Occipital lobe (tissue), 2 donors: ENCODE data around the gene QRICH1. TPM values are rescaled to one million over a fixed set of nuclear protein-coding genes. Genes with fewer than 3 reads are reported as not detected.
"Not testable (repeated sequence)": the region's sequence is repeated elsewhere in the genome, so short reads cannot be mapped to it uniquely, and the experiment has no call there.

Source experiments
- DNase-seq: peaks from one replicate; lab custom pipeline; 2025; lab: John Stamatoyannopoulos, UW
- total RNA-seq: library from RNA; depleted of rRNA; stranded (reverse); fragments of >200 nt; gene quantifications from one replicate; pipeline ENCODE4 v1.2.3, GENCODE V29; 2014

QRICH1 gene
- total RNA-seq, 1 donor from 2014 or later: 113 TPM

GRCh38 chr3:49017971-49018706 lies 75.7 kb downstream of the QRICH1 start, which contains the start of gene DALRD3:
Gene DALRD3, minus strand, starts transcription at chr3:49018580. Its CDS starts 16 bp downstream, at chr3:49018564.
- peak; percentile 63 for DNase-seq

GRCh38 chr3:49017229-49017970 lies 76.5 kb downstream of the QRICH1 start:
- DNase-seq: no peak

DNA sequence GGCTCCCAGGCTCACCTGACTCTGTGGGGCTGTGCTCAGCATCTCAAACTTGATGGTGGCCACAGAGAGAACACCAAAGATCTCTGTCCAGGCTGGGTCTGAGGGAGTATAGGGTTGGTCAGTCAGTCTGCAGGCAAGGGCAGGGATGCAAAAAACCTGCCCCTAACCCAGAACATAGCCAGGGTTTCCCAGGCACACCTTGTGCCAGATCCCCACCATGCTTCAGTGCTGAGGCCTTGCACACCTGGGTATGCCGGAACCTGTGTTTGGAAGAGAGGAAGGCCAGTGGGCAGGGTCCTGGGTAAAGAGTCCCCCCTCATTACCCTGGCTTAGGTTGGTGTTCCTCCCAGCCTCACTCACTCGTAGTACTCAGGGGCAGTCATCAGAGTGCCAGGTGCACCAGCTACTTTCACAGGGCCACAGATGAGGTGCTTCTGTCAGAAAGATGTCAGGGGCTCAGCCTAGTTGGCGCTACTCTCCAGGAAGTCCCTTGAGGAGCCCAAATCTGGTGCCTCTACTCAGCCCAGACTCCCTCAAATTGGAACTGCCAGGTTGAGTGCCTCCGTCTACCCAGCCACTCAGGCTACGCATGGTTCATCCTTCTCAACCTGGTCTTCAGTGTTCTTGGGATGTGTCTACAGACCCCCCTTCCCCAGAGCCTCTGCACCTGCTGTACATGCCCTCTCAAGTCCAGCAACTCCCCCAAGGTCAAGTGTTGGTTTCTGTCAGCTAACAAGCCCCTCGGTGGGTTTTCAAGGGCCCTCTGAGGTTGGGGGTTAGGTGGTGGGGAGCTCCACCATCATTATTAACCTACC lies 77.2 kb downstream of the QRICH1 start:
- DNase-seq: no peak

GRCh38 chr3:49015765-49016164 lies 78.1 kb downstream of the QRICH1 start:
- no peak for DNase-seq

DNA sequence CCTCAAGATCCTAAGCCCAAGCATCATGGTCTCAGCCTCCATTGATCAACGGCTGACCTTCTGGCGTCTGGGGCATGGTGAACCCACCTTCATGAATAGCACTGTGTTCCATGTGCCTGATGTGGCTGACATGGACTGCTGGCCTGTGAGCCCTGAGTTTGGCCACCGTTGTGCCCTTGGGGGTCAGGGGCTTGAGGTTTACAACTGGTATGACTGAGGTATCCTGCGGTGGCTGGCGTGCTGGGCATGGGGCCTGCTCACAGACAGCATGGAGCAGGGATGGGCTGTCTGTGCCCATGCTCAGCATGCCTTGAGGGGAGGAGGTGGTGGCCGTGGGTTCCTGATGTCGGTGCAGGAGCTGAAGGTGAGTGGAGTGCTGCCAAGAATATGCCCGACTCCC lies 78.8 kb downstream of the QRICH1 start:
- no peak for DNase-seq

DNA sequence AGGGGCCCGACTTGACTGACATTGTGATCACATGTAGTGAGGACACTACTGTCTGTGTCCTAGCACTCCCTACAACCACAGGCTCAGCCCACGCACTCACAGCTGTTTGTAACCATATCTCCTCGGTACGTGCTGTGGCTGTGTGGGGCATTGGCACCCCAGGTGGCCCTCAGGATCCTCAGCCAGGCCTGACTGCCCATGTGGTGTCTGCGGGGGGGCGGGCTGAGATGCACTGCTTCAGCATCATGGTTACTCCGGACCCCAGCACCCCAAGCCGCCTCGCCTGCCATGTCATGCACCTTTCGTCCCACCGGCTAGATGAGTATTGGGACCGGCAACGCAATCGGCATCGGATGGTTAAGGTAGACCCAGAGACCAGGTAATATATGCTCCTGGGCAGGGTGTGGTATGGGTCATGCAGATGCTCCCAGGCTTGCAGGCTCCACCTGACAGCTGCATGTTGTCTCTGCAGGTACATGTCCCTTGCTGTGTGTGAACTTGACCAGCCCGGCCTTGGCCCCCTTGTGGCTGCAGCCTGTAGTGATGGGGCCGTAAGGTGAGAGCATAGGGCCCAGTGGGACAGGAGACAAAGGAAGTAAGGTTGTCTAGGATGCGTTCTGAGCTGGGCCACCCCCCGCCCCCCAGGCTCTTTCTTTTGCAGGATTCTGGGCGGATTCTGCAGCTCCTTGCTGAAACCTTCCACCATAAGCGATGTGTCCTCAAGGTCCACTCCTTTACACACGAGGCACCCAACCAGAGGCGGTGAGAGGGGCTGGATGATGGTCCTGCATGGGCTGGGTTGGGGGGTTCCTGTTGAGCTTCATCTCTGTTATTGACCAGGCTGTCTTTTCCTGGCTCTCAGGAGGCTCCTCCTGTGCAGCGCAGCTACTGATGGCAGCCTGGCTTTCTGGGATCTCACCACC lies 79.9 kb downstream of the QRICH1 start:
- DNase-seq: no peak

GRCh38 chr3:49013113-49013737 lies 80.6 kb downstream of the QRICH1 start:
- no peak for DNase-seq

DNA sequence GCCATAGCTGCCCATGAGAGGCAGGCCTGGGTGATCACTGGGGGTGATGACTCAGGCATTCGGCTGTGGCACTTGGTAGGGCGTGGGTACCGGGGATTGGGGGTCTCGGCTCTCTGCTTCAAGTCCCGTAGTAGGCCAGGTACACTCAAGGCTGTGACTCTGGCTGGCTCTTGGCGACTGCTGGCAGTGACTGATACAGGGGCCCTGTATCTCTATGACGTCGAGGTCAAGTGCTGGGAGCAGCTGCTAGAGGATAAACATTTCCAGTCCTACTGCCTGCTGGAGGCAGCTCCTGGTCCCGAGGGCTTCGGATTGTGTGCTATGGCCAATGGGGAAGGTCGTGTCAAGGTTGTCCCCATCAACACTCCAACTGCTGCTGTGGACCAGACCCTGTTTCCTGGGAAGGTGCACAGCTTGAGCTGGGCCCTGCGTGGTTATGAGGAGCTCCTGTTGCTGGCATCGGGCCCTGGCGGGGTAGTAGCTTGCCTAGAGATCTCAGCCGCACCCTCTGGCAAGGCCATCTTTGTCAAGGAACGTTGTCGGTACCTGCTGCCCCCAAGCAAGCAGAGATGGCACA lies 81.3 kb downstream of the QRICH1 start:
- no peak for DNase-seq

- no peak for DNase-seq
Observed at GRCh38 chr3:49009396-49009795, 84.5 kb downstream of the QRICH1 start.

DNA sequence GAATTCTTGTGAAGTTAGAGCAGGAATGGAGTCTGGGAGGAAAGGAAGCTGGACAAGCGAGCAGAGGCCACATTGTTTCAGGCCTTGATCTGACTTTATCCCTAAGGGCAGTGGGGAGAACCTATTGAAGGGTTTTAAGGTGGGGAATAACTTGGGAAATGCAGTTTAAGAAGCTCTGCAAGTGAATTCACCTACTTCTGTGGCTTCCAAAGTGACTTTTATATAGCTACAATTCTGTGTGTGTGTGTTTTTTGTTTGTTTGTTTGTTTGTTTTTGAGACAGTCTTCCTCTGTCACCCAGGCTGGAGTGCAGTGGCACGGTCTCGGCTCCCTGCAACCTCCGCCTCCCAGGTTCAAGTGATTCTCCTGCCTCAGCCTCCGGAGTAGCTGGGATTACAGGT lies 85.2 kb downstream of the QRICH1 start:
- not testable (repeated sequence) for DNase-seq

DNA sequence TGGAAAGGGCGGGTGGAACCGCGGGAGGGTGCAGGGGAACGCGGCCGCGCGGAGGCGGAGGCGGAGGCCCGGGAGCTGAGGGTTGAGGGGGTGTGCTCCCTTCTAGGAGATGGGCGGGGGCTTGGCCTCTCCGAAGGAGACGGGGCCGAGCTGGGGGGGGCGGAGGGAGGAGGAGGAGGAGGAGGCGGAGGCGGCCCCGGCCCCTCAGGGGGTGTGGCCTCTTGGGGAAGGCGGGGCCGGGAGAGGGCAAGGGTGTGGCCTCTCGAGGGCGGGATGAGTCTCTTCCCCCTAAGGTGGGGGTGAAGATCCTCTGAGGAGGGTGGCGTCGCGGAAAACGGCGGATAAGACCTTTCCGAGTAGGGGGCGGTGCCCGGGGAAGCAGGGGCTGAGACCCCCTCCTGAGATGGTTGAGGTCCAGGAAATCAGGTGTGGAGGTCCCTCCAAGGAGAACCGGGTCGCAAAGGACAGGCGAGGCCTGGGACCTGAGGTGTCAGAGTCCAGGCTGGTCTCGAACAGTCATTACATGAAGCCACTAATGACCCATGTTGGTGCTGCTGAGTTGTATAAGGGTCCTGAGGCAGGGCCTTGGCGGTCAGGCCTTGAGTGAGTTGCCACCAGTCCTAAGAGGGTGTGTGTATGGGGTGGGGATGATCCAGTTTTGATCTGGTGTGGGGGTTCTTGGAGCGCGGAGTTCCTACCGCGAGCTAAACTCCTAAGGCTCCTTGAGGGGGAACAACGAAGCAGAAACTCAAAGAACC lies 85.9 kb downstream of the QRICH1 start:
- peak; percentile 67 for DNase-seq

DNA sequence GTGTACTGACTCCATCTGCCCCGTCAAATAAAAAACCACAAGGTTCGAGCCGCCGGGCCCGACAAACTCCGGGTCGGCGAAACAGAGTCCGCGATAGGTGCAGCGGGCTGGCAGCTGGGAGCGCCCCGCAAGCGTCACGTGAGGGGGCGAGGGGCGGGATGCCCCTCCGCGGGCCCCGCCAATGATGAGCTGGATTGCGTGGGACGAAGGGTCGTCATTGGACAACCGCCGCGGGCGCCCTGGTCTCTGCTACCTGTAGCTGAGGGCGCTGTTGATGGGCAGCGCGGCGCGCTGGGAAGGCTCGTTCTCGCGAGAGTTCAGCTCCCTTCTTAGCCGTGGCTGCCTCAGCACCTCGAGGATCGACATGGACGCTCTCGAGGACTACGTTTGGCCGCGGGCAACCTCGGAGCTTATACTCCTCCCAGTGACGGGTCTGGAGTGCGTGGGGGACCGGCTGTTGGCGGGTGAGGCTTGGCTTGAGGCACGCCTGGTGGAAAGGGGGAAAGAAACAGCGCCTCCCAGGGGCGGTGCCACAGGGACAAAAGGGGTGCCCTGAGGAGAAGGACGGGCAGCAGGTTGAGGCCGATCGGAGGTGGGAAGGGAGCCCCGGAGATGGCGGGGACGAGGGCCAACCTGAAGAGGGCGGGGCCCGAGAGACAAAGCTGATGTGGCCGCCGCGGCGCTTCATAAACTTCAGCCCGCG lies 86.7 kb downstream of the QRICH1 start, which contains the start of gene WDR6:
TSS of gene WDR6 (plus strand) at position 324 of the 703 bp plus-strand sequence. CDS start at position 365, 41 bp downstream.
- DNase-seq: peak; percentile 90

DNA sequence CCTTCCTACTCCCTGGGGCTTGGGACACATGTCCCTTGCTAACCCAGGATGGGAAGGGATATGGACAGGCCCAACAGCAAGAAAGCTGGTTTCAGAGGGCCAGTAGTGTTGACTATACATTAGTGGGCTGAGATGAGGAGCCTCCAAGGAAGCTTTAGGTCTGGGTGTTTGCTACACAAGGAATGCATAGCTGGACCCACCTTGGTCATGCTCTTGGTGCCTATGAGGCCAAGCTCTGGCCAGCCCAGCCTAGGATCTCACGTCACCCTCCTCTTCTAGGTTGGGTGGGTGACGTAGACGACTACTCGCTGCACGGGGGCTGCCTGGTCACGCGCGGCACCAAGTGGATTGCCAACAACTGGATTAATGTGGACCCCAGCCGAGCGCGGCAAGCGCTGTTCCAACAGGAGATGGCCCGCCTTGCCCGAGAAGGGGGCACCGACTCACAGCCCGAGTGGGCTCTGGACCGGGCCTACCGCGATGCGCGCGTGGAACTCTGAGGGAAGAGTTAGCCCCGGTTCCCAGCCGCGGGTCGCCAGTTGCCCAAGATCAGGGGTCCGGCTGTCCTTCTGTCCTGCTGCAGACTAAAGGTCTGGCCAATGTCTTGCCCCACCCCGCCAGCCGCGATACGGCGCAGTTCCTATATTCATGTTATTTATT lies 87.3 kb downstream of the QRICH1 start:
- DNase-seq: no peak

DNA sequence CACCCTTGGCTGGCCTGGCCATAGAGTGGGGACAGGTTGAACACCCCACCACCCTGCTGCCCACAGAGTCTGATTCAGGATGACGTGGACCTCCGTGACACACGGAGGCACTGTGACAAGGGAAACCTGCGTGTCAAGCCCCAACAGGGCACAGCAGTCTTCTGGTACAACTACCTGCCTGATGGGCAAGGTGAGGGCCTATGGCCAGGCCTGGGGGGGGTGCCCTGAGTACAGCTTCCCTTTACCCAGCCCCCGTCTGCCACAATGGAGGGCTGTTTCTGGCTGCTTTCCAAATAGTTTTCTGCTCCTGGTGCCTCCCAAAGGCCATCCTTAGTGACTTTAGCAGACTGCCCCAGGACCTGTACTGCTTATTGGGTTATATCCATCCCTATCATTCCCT lies 87.9 kb downstream of the QRICH1 start:
- DNase-seq: no peak

DNA sequence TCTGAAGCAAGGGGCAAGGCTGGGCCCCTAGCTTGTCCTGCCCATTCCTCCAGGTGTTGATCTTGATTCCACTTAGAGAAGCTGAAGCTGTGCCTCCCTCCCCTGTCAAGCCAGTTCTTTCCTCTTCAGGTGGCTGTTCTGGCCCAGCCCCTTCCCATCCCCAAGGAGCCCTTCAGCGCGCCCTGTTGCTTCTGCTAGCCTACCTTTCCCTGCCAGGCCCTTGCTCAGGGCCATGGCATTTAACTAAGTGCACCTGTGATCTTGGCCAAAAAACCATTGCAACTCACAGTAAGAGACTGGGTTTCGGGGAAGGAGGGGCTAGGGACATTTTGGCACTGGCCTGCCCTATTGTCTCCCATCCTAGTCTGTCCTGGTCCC lies 88.6 kb downstream of the QRICH1 start:
- no peak for DNase-seq

DNA sequence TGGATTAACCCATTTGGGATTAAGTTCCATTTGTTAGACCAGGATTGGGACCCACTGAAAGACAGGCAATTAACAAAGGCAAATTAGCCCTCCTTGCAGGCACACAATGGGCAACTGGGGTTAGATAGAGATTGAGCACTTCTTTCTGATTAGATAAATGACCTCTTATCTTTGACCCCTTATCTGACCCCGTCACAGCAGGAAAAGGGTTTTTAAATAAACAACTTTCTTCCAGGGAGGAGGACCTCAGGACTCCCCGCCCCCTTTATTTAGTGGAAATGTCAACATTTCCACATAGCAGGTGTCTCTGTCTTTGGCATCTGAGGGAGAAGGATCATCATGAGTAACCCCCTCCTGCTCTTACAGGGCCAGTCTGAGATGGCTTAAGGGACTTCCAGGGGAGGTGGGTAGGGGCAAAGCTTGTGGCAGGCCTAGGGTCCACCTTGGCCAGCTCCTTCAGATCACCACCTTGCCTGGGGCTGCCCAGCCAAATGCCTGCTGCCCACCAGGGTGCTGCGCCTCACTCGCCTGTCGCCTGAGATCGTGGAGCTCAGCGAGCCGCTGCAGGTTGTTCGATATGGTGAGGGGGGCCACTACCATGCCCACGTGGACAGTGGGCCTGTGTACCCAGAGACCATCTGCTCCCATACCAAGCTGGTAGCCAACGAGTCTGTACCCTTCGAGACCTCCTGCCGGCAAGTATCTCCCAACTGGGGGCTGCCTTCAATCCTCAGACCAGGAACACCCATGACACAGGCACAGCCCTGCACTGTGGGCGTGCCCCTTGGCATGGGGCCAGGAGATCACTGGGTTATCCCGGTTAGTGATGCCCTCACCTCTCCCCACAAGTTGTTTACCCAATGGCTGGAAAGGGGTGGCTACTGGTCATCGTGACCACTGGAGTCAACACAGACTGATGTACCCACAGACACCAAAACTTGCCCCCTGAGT lies 89.2 kb downstream of the QRICH1 start:
- no peak for DNase-seq

DNA sequence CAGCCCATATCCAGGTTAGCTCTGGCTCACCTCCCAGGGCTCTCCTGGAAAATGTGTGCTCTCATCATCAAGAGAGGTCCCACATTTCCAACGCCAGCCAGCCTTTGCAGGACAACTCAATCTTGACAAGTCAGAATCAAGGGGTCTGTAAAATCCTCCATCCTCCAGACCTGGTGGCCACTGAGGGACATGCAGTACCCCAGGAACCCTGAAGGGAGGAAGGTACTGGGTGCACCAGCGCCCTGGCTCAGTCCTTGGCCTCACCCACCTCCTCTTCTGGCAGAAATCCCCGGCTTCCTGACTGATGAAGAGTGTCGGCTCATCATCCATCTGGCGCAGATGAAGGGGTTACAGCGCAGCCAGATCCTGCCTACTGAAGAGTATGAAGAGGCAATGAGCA lies 92.7 kb downstream of the QRICH1 start:
- no peak for DNase-seq
